NT2/D1 (cell line): ENCODE measurements around the gene SSH2.

Experiments used
- SUZ12 ChIP-seq: IDR thresholded peaks from 2 replicates; pipeline ENCODE4 v1.6.1; 2011; ENCODE audit not compliant: insufficient read length, insufficient read depth; ENCODE audit errors: extremely low read depth
- YY1 ChIP-seq: IDR thresholded peaks from 2 replicates; pipeline ENCODE4 v1.6.1; 2011; ENCODE audit not compliant: insufficient read length, insufficient read depth
- ZNF274 ChIP-seq: IDR thresholded peaks from 2 replicates; pipeline ENCODE4 v1.6.1; 2011; ENCODE audit warnings: mild to moderate bottlenecking, low read depth, low read length

DNA sequence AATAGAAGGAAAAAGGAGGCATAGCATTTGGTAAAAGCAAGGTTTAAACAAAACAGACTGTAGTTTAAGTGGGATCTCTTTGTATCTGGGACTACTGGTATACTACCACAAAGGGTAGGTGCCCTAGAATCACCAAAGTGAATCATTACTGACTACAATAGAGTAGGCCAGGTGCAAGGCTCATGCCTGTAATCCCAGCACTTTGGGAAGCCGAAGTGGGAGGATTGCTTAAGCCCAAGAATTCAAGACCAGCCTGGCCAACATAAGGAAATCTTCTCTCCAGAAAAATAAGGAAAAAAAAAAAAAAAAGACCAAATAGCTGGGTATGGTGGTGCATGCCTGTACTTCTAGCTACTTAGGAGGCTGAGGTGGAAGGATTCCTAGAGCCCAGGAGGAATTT lies 246.5 kb downstream of the SSH2 start:
- TF ChIP-seq YY1, result no peak
- TF ChIP-seq ZNF274, result no peak
- TF ChIP-seq SUZ12, result no peak
